Glutamatergic neuron (in vitro differentiated cells): ENCODE data around the gene GPATCH3. TPM values are rescaled to one million over a fixed set of nuclear protein-coding genes. Genes with fewer than 3 reads are reported as not detected.

Experiments used
- DNase-seq: peaks from one replicate; pipeline ENCODE4 v3.0.0; 2022
- H3K27ac Mint-ChIP-seq: one replicate; pipeline ENCODE4 v1.8.0; 2020; ENCODE audit warnings: mild to moderate bottlenecking, mixed read lengths, inconsistent platforms; ENCODE audit not compliant: unreplicated experiment
- H3K27me3 Mint-ChIP-seq: one replicate; pipeline ENCODE4 v1.8.0; 2020; ENCODE audit warnings: mild to moderate bottlenecking, moderate library complexity, mixed read lengths, inconsistent platforms; ENCODE audit not compliant: unreplicated experiment
- H3K36me3 Mint-ChIP-seq: one replicate; pipeline ENCODE4 v1.8.0; 2020; ENCODE audit warnings: mild to moderate bottlenecking, mixed read lengths, inconsistent platforms; ENCODE audit not compliant: unreplicated experiment
- H3K4me1 Mint-ChIP-seq: one replicate; pipeline ENCODE4 v1.8.0; 2020; ENCODE audit warnings: mild to moderate bottlenecking, low read depth, mixed read lengths, inconsistent platforms; ENCODE audit not compliant: unreplicated experiment
- H3K4me3 Mint-ChIP-seq: one replicate; pipeline ENCODE4 v1.8.0; 2020; ENCODE audit warnings: mild to moderate bottlenecking, mixed read lengths, inconsistent platforms; ENCODE audit not compliant: unreplicated experiment
- H3K9me3 Mint-ChIP-seq: one replicate; pipeline ENCODE4 v1.8.0; 2020; ENCODE audit warnings: mild to moderate bottlenecking, moderate library complexity, mixed read lengths, inconsistent platforms; ENCODE audit not compliant: unreplicated experiment
- CTCF ChIP-seq: fragments of 200-600 bp; sonication (generic); IDR thresholded peaks from one replicate; pipeline ENCODE4 v1.5.0; 2021; ENCODE audit not compliant: partially characterized antibody, unreplicated experiment
- total RNA-seq: library from RNA; stranded (reverse); fragmentation: NEBNext Ultra II Directional; extraction: Animal tissue kit (Norgen Biotek cat#: 25700); gene quantifications from one replicate; pipeline ENCODE4 v1.2.1, GENCODE V29; 2021; ENCODE audit not compliant: unreplicated experiment

The GPATCH3 gene
- total RNA-seq, 1 donor from 2014 or later: 17.3 TPM

- H3K4me3 Mint-ChIP-seq: no peak overlapping the region
- H3K27me3 Mint-ChIP-seq: no peaks in the 10 kb centered on the region
- H3K27ac Mint-ChIP-seq: no peak overlapping the region
- TF ChIP-seq CTCF: no peak
- H3K36me3 Mint-ChIP-seq: no peaks in the 10 kb centered on the region
- DNase-seq: no peak
- peaks cover 6% of the 10 kb centered on the region for H3K4me1 Mint-ChIP-seq
- H3K9me3 Mint-ChIP-seq: peaks cover 10% of the 10 kb centered on the region
Measured at GRCh38 chr1:26897351-26897750, 2.9 kb downstream of the GPATCH3 start.

- no peak for DNase-seq
- no peak for TF ChIP-seq CTCF
- H3K27ac Mint-ChIP-seq: no peak overlapping the region
- peak overlapping the region; percentile 12 for H3K4me3 Mint-ChIP-seq
- peaks cover 3% of the 10 kb centered on the region for H3K4me1 Mint-ChIP-seq
- peaks cover 3% of the 10 kb centered on the region for H3K9me3 Mint-ChIP-seq
- H3K36me3 Mint-ChIP-seq: no peaks in the 10 kb centered on the region
- no peaks in the 10 kb centered on the region for H3K27me3 Mint-ChIP-seq
Measured at GRCh38 chr1:26894263-26894662, 6.0 kb downstream of the GPATCH3 start.

GRCh38 chr1:26890467-26890796 lies 9.8 kb downstream of the GPATCH3 start:
- Mint-ChIP-seq H3K27me3 (peaks cover 4% of the 10 kb centered on the region), H3K9me3 (peaks cover 6% of the 10 kb centered on the region), H3K4me1 (peaks cover 7% of the 10 kb centered on the region), H3K4me3 (peak overlapping the region; percentile 97), H3K27ac (peak overlapping the region; percentile 85), H3K36me3 (no peaks in the 10 kb centered on the region)
- TF ChIP-seq CTCF: no peak
- DNase-seq: no peak

GRCh38 chr1:26889551-26890466 lies 10.5 kb downstream of the GPATCH3 start, which contains the start of gene GPN2:
Gene GPN2 (minus strand): TSS chr1:26890283. CDS start chr1:26890096, 187 bp downstream.
- Mint-ChIP-seq H3K36me3 (no peaks in the 10 kb centered on the region), H3K4me3 (peak within 1 kb of the TSS; percentile 97), H3K27ac (peak within 1 kb of the TSS; percentile 87), H3K27me3 (peaks cover 4% of the 10 kb centered on the region), H3K9me3 (peaks cover 6% of the 10 kb centered on the region), H3K4me1 (peaks cover 7% of the 10 kb centered on the region)
- no peak for TF ChIP-seq CTCF
- peak; percentile 80 for DNase-seq

- H3K27ac Mint-ChIP-seq: peak overlapping the region; percentile 52
- peaks cover 7% of the 10 kb centered on the region for H3K9me3 Mint-ChIP-seq
- H3K4me1 Mint-ChIP-seq: peaks cover 7% of the 10 kb centered on the region
- no peak for TF ChIP-seq CTCF
- no peak for DNase-seq
- H3K36me3 Mint-ChIP-seq: no peaks in the 10 kb centered on the region
- peaks cover 4% of the 10 kb centered on the region for H3K27me3 Mint-ChIP-seq
- peak overlapping the region; percentile 97 for H3K4me3 Mint-ChIP-seq
Measured at GRCh38 chr1:26888231-26888630, 12.0 kb downstream of the GPATCH3 start.
